NCI-H2227 (cell line): ENCODE data around the gene LBH.

ENCODE experiments used
- DNase-seq: peaks from one replicate; lab custom pipeline; 2025; ENCODE audit not compliant: unreplicated experiment; lab: John Stamatoyannopoulos, UW

Gene LBH

DNA sequence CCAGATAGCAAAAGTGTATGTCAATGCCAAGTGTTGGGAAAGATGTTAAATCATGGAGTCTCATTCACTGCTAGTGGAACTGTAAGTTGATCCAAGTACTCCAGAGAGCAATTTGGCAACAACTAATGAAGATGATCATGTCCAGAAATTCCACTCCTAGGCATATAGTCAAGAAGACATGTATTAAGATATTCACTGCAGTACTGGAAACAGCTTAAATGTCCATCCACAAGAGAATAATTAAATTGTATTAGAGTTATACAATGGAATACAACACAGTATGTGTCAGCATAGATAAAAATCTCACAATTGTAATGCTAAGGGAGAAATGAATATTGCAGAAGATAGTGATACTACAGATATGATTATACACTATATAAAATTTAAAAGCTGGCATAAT lies 15.2 kb upstream of the LBH start:
- DNase-seq, result no peak

DNA sequence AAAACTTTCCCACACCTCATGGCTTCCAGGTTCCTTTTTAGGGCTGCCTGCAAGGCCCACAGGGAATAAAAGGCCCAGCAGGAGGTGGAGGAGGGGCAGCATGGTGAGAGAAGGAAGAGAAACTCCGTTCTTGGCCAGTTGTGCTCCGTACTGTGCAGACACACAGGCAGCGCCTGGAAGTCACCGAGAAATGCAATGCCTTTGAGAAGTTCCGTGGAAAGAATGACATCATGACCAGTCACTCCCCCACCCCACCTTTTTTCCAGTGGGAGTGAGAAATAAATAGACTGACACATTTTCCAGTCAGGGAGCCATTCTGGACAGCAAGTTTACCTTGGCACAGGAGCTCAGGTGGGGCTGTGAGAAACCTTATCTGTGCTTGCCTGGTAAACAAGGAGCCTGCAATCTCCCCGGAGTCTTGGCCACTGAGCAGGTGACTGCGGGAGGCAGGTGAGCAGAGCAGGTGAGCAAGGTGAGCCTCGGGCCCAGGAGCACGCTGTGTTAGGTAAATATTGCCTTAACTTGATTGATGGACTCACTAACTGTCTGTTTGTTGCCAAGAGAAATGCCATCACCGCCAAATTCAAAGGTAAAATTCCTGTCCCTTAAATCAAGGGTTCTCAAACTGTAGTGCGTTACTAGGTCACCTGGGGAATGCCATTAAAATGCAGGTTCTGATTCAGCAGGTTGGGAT lies 13.5 kb upstream of the LBH start:
- DNase-seq, result no peak

- no peak for DNase-seq
Measured at GRCh38 chr2:30218338-30218713, 13.0 kb upstream of the LBH start.

DNA sequence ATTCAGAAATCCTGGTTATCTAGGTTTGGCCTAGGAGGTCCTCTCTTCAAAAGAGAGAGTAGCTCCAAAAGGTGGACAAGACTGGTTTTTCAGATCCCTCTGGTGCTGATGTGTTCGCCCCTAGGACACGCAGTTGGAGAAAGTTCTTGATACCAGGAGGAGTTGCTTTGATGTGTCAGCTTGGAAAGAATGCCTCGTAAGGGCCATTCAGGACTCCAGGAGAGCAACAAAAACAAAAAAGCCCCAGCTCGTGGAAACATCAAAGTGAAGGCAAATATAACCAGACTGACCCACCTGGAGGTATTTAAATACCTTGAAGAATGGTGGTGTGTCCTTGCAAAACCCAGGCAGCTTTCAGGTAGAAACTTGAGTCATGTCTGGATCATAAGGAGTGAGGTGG lies 12.5 kb upstream of the LBH start:
- no peak for DNase-seq

GRCh38 chr2:30219886-30220875 lies 11.2 kb upstream of the LBH start:
- no peak for DNase-seq

GRCh38 chr2:30221531-30221930 lies 9.8 kb upstream of the LBH start:
- DNase-seq, result no peak

GRCh38 chr2:30222031-30222430 lies 9.3 kb upstream of the LBH start:
- DNase-seq, result no peak

DNA sequence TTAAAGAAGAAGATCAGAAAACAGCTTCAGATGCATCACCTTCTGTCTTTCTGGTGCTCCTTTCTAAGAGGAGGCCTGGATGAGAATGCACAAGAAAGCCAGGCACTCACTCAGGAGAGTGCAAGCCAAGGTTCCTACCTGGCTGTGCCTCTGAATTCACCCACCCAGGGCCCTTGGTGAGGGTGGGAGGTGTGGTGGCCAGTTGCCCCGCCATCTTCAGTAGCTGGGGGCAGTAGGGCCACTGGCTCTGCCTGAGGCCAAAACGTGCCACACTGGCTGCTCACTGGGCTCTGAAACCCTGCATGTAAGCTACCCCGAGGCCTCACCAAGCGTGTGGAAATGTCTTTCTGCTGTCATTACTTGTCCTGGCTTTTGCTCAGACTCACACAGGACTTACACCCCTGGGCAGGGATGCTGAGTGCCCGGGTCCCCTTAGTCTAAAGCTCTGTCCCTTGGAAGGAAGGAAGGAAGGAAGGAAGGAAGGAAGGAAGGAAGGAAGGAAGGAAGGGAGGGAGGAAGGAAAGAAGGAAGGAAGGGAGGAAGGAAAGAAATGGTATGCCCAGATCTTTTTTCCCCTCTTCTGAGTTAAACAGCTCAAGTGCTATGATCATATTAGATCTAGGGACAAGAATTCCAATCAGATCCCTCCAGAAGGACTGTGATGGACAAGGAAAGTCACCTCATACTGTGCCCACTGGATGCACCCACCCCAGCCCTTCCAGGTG lies 8.5 kb upstream of the LBH start:
- DNase-seq, result no peak

- DNase-seq, result no peak
Measured at GRCh38 chr2:30223413-30223874, 7.9 kb upstream of the LBH start.

- no peak for DNase-seq
Measured at GRCh38 chr2:30224151-30224550, 7.2 kb upstream of the LBH start.

DNA sequence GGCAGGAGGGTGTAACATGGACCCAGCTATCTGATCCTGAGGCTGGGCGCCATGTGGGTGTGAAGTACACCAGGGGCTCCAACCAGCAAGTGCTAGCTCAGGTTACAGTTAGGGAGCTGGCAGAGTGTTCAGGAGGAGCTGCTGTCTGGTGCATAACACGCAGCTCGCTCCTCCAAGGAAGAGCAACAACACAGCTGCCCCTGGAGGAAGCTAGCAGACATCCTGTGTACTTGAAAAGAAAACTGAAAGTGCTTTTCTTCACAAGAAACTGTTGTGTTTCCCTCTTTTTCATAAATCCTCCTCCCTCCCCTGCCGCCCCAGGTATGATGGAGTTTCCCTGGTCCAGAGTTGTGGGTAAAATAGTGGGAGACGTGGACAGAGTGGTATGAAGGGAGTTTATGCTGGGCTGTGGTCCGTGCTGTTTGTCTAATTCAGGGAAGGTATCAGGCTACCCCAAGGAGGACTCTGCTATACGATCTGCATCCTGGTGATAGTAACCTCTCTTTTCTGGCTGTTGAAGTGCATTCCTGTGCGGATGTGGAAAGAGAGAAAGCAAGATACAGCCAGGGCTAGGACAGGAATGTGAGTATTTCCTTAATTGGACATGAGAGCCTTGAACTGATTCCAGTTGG lies 6.1 kb upstream of the LBH start:
- no peak for DNase-seq

DNA sequence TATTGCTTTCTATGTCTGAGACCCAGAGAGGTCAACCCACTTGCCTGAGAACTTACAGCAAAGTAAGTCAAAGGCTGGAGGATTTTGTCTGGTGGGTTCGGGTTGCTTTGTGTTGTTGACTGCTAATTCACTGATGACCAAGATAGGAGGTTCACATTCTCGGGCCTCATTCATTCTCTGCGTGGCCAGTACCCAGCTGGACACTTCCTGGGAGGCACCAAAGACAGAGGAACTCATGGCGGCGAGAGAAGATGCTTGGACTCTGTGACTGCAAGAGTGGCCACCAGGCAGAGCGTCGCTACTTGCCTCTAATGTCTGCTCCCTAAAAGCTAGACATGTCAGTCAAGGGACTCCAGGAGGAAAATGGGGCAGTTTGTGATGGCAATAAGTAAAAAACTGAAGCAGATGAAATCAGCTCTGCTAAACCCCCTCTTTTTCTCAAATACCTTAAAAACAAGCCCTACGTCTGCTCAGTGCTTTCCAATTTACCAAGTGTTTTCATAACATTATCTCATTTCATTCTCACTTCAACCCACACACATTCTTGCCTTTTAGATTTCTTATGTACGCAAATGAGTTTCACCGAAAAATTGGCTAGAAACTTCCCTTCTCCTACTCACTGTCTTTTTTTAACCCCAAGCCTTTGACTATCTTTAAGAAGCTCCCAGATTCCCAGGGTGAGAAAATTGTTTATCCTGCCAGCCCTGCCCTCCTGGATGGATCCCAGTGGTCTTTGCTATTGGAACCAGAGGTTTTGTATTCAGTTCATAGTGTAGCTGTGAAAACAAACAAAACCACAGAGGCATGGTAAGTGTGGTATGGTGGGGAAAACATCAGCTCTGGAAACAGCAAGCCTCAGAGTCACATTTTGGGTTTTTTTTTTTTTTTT lies 4.9 kb upstream of the LBH start:
- DNase-seq, result no peak

DNA sequence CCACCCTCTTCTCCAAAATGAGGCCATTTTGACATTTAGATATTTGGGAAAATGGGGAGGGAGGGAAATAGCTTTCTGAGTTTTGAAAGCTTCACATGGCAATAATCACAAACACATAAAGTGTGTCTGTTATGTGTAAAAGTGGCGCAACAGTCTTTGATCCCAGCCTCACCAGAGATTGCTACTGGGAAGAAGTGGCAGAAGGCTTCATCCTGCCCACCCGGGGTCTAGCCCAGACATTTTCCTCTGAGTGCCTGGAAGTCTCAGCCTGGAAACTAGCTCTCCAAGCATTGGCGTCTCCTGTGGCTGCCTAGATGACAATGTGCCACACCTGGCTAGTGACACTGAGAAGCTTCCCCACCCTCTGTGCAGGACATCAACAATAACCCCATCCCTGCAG lies 1.7 kb upstream of the LBH start:
- DNase-seq, result no peak

DNA sequence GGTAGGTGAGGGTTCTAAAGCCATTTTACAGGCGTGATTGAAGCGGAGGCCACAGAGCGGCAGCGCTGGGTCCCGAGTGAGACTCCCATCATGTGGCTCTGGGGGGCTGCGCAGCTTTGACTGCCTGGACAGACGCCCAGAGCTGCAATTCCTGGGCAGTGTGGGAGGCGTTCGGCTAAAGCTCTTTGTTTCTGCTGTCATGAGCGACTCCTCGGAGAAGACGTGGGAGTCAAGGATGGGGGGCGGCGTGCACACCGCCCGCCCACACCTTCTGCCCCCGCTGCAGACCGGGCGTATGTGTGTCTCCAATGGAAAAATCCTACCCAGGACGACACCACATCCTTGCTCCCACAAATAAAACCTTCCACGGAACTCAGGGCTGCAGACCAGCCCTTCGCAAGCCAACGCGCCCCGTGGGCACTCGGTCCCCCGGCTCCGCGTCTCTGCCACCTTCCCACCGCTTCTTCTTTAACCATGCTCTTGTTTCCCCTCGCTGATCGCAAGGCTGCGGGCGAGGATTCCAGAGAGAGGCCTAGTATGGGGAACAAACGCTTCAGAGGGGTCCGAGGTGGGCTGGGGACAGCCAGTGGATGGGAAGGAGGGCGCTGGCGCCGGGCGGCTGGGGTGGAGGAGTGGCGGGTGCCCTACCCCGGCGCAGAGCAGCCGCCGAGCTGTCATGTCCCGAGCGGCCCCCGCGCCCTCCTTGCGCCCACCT lies 680 bp upstream of the LBH start:
- DNase-seq, result peak; percentile 64

DNA sequence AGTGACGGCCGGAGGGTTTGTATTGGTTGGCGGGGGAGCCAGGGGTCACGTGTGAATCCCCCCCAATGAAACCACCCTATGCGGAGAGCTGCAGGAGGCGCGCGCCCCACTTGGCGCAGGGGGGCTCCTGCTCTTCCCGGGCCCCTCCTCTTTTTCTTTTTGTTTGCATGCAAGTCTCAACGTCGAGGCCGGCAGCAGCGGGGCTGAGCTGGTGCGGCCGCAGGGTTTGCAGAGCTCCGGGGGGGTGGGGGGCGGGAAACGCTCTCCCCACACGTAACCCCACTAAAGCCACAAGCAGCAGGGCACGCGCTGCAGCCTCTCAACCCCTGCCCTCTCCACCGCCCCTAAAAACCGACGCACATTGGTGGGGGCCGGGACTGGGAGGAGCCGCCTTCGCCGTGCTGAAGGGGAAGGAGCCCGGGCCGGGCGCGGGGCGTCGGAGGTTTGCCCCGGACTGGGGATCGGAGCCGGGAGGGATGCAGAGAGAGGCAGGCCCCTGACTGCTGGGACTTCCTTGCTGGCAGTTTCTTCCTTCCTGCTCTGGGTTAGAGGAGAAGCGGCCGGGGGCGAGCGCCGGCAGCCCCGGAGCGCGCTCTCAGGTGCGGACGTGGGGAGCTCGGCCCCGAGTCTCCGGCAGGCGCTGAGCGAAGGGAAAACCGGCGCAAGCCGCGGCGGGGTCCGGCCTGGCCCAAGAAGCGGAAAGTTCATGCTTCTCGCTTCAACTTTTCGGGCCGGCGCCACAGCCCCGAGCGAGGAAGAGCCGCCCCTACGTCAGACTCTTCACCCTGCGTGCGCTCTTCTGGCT lies 864 bp downstream of the LBH start:
- DNase-seq, result peak; percentile 41

DNA sequence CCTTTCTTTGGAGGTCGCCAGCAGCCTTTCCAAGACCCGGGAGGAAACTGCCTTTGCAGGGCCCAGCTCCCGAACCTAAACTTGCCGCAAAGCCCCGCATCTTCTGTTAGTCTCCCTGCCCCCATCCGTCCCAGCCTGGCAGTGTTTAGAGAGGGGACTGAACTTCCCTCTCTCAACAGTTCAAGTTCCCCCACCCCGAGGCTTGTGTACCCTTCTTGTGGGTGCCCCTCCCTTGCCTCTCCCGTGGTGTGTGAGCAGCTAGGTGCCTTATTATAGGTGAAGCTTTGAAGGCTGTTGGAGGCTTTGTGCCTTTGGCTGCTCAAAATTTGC lies 1.4 kb downstream of the LBH start:
- DNase-seq, result no peak

DNA sequence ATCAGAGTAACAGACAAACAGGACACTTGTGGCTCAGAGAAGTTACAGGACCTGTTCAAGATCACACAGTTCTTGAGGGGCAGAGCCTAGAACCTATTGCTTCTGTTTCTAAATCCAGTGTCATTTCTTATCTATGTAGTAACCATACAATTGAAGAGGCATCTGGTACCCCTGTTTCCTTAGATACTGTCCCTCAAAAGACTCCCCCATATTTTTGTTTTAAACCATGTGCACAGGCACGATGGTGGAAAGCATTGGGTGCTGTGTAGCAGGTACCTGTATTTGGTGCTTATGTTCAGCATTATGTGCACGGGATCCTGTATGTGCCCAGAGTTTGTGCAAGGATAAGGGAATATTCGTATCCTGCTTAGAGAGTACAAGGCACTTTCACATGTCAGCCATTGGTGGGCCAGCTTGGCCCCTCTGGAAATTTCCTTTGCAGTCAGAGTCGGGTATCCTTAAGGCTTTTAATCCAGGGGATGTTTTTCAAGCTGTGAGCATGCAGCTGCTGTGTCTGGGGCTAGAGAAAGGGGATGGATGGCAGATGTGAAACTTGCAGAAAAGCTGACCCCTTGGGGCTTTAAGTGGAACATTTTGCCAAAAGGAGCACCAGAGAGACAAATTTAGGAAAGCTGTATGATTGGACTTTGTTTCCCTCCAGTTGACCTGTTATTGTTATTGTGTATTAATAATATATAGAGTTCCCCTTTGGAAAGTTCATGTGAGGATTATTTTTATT lies 2.1 kb downstream of the LBH start:
- DNase-seq, result no peak
